Measurements from ENCODE around the gene RPS3.

GRCh38 chr11:75380245-75380644, 19.1 kb upstream of the RPS3 start:
- TF ChIP-seq CTCF (conservative IDR thresholded peaks at IDR 0.05; ENCODE audit: low read depth in 2 of 2), result no peak
- TF ChIP-seq POLR2AphosphoS5 (IDR thresholded peaks at IDR 0.05; ENCODE audit: low read depth), result no peak
- TF ChIP-seq EZH2 (IDR thresholded peaks at IDR 0.05; ENCODE audit: low read depth, unreplicated experiment), result no peak
- no peak for TF ChIP-seq REST (IDR thresholded peaks at IDR 0.05; ENCODE audit: unreplicated experiment)
- TF ChIP-seq EZH2phosphoT487 (IDR thresholded peaks at IDR 0.05; ENCODE audit: unreplicated experiment), result no peak
